Activated CD8-positive, alpha-beta T cell treated with anti-CD3 and anti-CD28 coated beads, Interleukin-2, amount 10 ng/mL, durations not matched to agents 7 days and 5 days (primary cell): ENCODE data around the gene USP13. TPM values are rescaled to one million over a fixed set of nuclear protein-coding genes. Genes with fewer than 3 reads are reported as not detected.

Experiments used
- ATAC-seq: fragments of 150-1000 bp; cut with Tn5 transposase; one replicate; pipeline ENCODE4 v1.10.0; 2021; ENCODE audit warnings: moderate library complexity
- CTCF ChIA-PET: fragments of 350-600 bp; sonication (Branson Sonifier 250); formaldehyde crosslinking; loops from one replicate; lab custom pipeline; 2021; ENCODE audit warnings: antibody characterized with exemption; lab: Charles Lee
- POLR2A ChIA-PET: fragments of 350-600 bp; sonication (Branson Sonifier 250); formaldehyde crosslinking; loops from one replicate; lab custom pipeline; 2021; ENCODE audit warnings: antibody characterized with exemption; lab: Charles Lee
- DNase-seq: peaks from one replicate; pipeline ENCODE4 v3.0.0-alpha.2; 2020
- H3K27ac Mint-ChIP-seq: one replicate; pipeline ENCODE4 v1.8.0; 2021; ENCODE audit warnings: mild to moderate bottlenecking, mixed read lengths
- H3K27me3 Mint-ChIP-seq: one replicate; pipeline ENCODE4 v1.8.0; 2021; ENCODE audit warnings: low read depth, mixed read lengths
- H3K36me3 Mint-ChIP-seq: one replicate; pipeline ENCODE4 v1.8.0; 2021; ENCODE audit warnings: low read depth, mixed read lengths
- H3K4me1 Mint-ChIP-seq: one replicate; pipeline ENCODE4 v1.8.0; 2021; ENCODE audit warnings: low read depth, mixed read lengths
- H3K4me3 Mint-ChIP-seq: one replicate; pipeline ENCODE4 v1.8.0; 2021; ENCODE audit warnings: mild to moderate bottlenecking, mixed read lengths
- H3K9me3 Mint-ChIP-seq: one replicate; pipeline ENCODE4 v1.8.0; 2022; ENCODE audit warnings: mixed read lengths; ENCODE audit not compliant: insufficient read depth
- total RNA-seq, 2 experiments: library from RNA; stranded (reverse); gene quantifications; one replicate each; pipeline ENCODE4 v1.2.3, GENCODE V29; 2021

USP13 gene
- 10 to 100 TPM in 1 of 2 experiments, 1 to 10 TPM in 1; 9.6 to 10.5 TPM for total RNA-seq

- DNase-seq (peak; percentile 77), ATAC-seq (peak; percentile 70)
- ChIA-PET POLR2A (interaction anchor here (0.5 to 2.6 kb wide), 3 partner anchors 44 to 505 kb away, joined by 3 to 16 read pairs (median 3); partner anchors contain the start of genes MRPL47 and NDUFB5), CTCF (interaction anchor here (0.5 to 1.0 kb wide), 2 partner anchors 9 to 276 kb away, joined by 3 to 4 read pairs; no protein-coding TSS in a partner anchor)
- H3K9me3 Mint-ChIP-seq, result no peaks in the 10 kb centered on the region
- peaks cover 11% of the 10 kb centered on the region for H3K36me3 Mint-ChIP-seq
- peak within 1 kb of the TSS; percentile 93 for H3K4me3 Mint-ChIP-seq
- H3K4me1 Mint-ChIP-seq, result peaks cover 29% of the 10 kb centered on the region
- H3K27ac Mint-ChIP-seq, result peak within 1 kb of the TSS; percentile 89
- H3K27me3 Mint-ChIP-seq, result peaks cover 10% of the 10 kb centered on the region
Observed at GRCh38 chr3:179652447-179653095, at the start of gene USP13. TSS of gene USP13 (plus strand) at chr3:179653040. CDS start at chr3:179653226, 186 bp downstream.

GRCh38 chr3:179603321-179603720 lies 49.5 kb upstream of the USP13 start:
- ATAC-seq, result no peak
- peaks cover 43% of the 10 kb centered on the region for H3K36me3 Mint-ChIP-seq
- DNase-seq, result no peak
- H3K4me1 Mint-ChIP-seq, result peaks cover 35% of the 10 kb centered on the region
- peak overlapping the region; percentile 99 for H3K27ac Mint-ChIP-seq
- H3K27me3 Mint-ChIP-seq, result no peaks in the 10 kb centered on the region
- ChIA-PET CTCF (no interaction called here), POLR2A (interaction anchor here (2.1 kb wide), 1 partner anchor 40 kb away, joined by 9 read pairs; the partner anchor contains the start of gene ACTL6A)
- peak overlapping the region; percentile 99 for H3K4me3 Mint-ChIP-seq
- H3K9me3 Mint-ChIP-seq, result no peaks in the 10 kb centered on the region

- Mint-ChIP-seq H3K36me3 (peaks cover 42% of the 10 kb centered on the region), H3K27ac (peak overlapping the region; percentile 99), H3K4me3 (peak overlapping the region; percentile 99), H3K4me1 (peaks cover 40% of the 10 kb centered on the region), H3K27me3 (no peaks in the 10 kb centered on the region), H3K9me3 (no peaks in the 10 kb centered on the region)
- CTCF ChIA-PET, result no interaction called here
- ATAC-seq (no peak), DNase-seq (no peak)
- POLR2A ChIA-PET, result interaction anchor here (2.1 kb wide), 1 partner anchor 41 kb away, joined by 9 read pairs; the partner anchor contains the start of gene ACTL6A
Observed at GRCh38 chr3:179603831-179604230, 49.0 kb upstream of the USP13 start.

GRCh38 chr3:179604321-179605078 lies 48.3 kb upstream of the USP13 start, which contains the start of the genes MRPL47 and NDUFB5:
TSS of gene MRPL47 (minus strand) at chr3:179604638. CDS start at chr3:179604624, 14 bp downstream.
TSS of gene NDUFB5 (plus strand) at chr3:179604794. CDS start at chr3:179604816, 22 bp downstream.
- H3K27me3 Mint-ChIP-seq, result no peaks in the 10 kb centered on the region
- peaks cover 43% of the 10 kb centered on the region for H3K36me3 Mint-ChIP-seq
- peak within 1 kb of the TSS; percentile 99 for H3K27ac Mint-ChIP-seq
- ChIA-PET CTCF (interaction anchor here (0.7 to 1.0 kb wide), 2 partner anchors 49 to 1001 kb away, joined by 3 to 4 read pairs; no protein-coding TSS in a partner anchor), POLR2A (interaction anchor here (0.7 to 2.1 kb wide), 12 partner anchors 9 to 283 kb away, joined by 3 to 16 read pairs (median 3); partner anchors contain the start of genes ACTL6A, MFN1 and USP13)
- H3K4me1 Mint-ChIP-seq, result peaks cover 46% of the 10 kb centered on the region
- H3K4me3 Mint-ChIP-seq, result peak within 1 kb of the TSS; percentile 99
- no peaks in the 10 kb centered on the region for H3K9me3 Mint-ChIP-seq
- ATAC-seq (peak; percentile 95), DNase-seq (peak; percentile 96)

GRCh38 chr3:179606534-179607085 lies 46.2 kb upstream of the USP13 start:
- Mint-ChIP-seq H3K4me3 (no peak overlapping the region), H3K4me1 (peaks cover 52% of the 10 kb centered on the region)
- POLR2A ChIA-PET, result no interaction called here

GRCh38 chr3:179608931-179609720 lies 43.7 kb upstream of the USP13 start:
- H3K36me3 Mint-ChIP-seq, result peaks cover 33% of the 10 kb centered on the region
- H3K4me1 Mint-ChIP-seq, result peaks cover 43% of the 10 kb centered on the region
- H3K27me3 Mint-ChIP-seq, result no peaks in the 10 kb centered on the region
- DNase-seq (peak; percentile 32), ATAC-seq (peak; percentile 52)
- no peaks in the 10 kb centered on the region for H3K9me3 Mint-ChIP-seq
- H3K27ac Mint-ChIP-seq, result peak overlapping the region; percentile 97
- peak overlapping the region; percentile 62 for H3K4me3 Mint-ChIP-seq
- POLR2A ChIA-PET, result interaction anchor here (1.1 kb wide), 1 partner anchor 43 kb away, joined by 3 read pairs; no protein-coding TSS in a partner anchor
- CTCF ChIA-PET, result interaction anchor here (0.6 to 1.3 kb wide), 2 partner anchors 41 to 203 kb away, joined by 3 to 7 read pairs; no protein-coding TSS in a partner anchor

More at GRCh38 chr3:179606534-179607085, 46.2 kb upstream of the USP13 start:
- DNase-seq, result no peak
- Mint-ChIP-seq H3K27ac (peak overlapping the region; percentile 34), H3K36me3 (peaks cover 35% of the 10 kb centered on the region), H3K9me3 (no peaks in the 10 kb centered on the region), H3K27me3 (no peaks in the 10 kb centered on the region)
- CTCF ChIA-PET, result interaction anchor here (0.9 kb wide), 1 partner anchor 43 kb away, joined by 3 read pairs; no protein-coding TSS in a partner anchor
- ATAC-seq, result no peak

GRCh38 chr3:179610066-179610465 lies 42.8 kb upstream of the USP13 start:
- Mint-ChIP-seq H3K27me3 (no peaks in the 10 kb centered on the region), H3K4me3 (no peak overlapping the region), H3K36me3 (peaks cover 27% of the 10 kb centered on the region), H3K4me1 (peaks cover 42% of the 10 kb centered on the region), H3K9me3 (no peaks in the 10 kb centered on the region), H3K27ac (peak overlapping the region; percentile 52)
- no peak for DNase-seq
- no peak for ATAC-seq
- CTCF ChIA-PET, result no interaction called here
- POLR2A ChIA-PET, result no interaction called here

GRCh38 chr3:179613807-179614206 lies 39.0 kb upstream of the USP13 start:
- ATAC-seq, result no peak
- ChIA-PET POLR2A (no interaction called here), CTCF (no interaction called here)
- H3K27me3 Mint-ChIP-seq, result no peaks in the 10 kb centered on the region
- H3K27ac Mint-ChIP-seq, result no peak overlapping the region
- no peaks in the 10 kb centered on the region for H3K9me3 Mint-ChIP-seq
- peaks cover 13% of the 10 kb centered on the region for H3K4me1 Mint-ChIP-seq
- H3K36me3 Mint-ChIP-seq, result peaks cover 23% of the 10 kb centered on the region
- H3K4me3 Mint-ChIP-seq, result no peak overlapping the region
- DNase-seq, result no peak

- ATAC-seq, result no peak
- POLR2A ChIA-PET, result interaction anchor here (0.7 kb wide), 1 partner anchor 11 kb away, joined by 3 read pairs; the partner anchor contains the start of gene NDUFB5
Observed at GRCh38 chr3:179615458-179616173, 37.2 kb upstream of the USP13 start.

GRCh38 chr3:179622023-179622422 lies 30.8 kb upstream of the USP13 start:
- H3K4me1 Mint-ChIP-seq, result no peaks in the 10 kb centered on the region
- POLR2A ChIA-PET, result no interaction called here
- H3K36me3 Mint-ChIP-seq, result peaks cover 61% of the 10 kb centered on the region
- no peak for DNase-seq
- CTCF ChIA-PET, result interaction anchor here (2.2 kb wide), 1 partner anchor 28 kb away, joined by 7 read pairs; no protein-coding TSS in a partner anchor
- no peaks in the 10 kb centered on the region for H3K27me3 Mint-ChIP-seq
- no peak overlapping the region for H3K4me3 Mint-ChIP-seq
- H3K9me3 Mint-ChIP-seq, result peaks cover 3% of the 10 kb centered on the region
- no peak for ATAC-seq
- no peak overlapping the region for H3K27ac Mint-ChIP-seq

More at GRCh38 chr3:179615458-179616173, 37.2 kb upstream of the USP13 start:
- Mint-ChIP-seq H3K27me3 (no peaks in the 10 kb centered on the region), H3K4me1 (no peaks in the 10 kb centered on the region), H3K27ac (peak overlapping the region; percentile 0), H3K4me3 (no peak overlapping the region), H3K36me3 (peaks cover 31% of the 10 kb centered on the region), H3K9me3 (peaks cover 1% of the 10 kb centered on the region)
- DNase-seq, result no peak
- CTCF ChIA-PET, result interaction anchor here (1.2 to 1.8 kb wide), 2 partner anchors 8 to 34 kb away, joined by 3 to 6 read pairs; no protein-coding TSS in a partner anchor
